HCT116 (cell line): ENCODE data around the gene GRAMD2A. TPM values are rescaled to one million over a fixed set of nuclear protein-coding genes. Genes with fewer than 3 reads are reported as not detected.

Experiments used
- ATAC-seq: fragments of 200-7000 bp; cut with Tn5 transposase; 2 replicates; pipeline ENCODE4 v1.9.1; 2020; ENCODE audit warnings: mild to moderate bottlenecking, moderate library complexity
- BruUV-seq: library from RNA; stranded (reverse); fragments of 400-500 nt; replicated peaks from 2 replicates; lab custom pipeline; 2021; lab: Mats Ljungman, UMichigan
- CTCF ChIA-PET: fragments of 300-600 bp; sonication (Branson Sonifier 250); formaldehyde crosslinking; loops from one replicate; lab custom pipeline; 2021; ENCODE audit warnings: antibody characterized with exemption; lab: Charles Lee
- POLR2A ChIA-PET: fragments of 300-600, 350-600 bp; sonication (Branson Sonifier 250); formaldehyde crosslinking; loops from one replicate; lab custom pipeline; 2021; ENCODE audit warnings: antibody characterized with exemption; lab: Charles Lee
- RAD21 ChIA-PET, 2 experiments: fragments of 300-600 bp; sonication (Branson Sonifier 250); formaldehyde crosslinking; loops; one replicate each; lab custom pipeline; 2023; ENCODE audit warnings: low total read pairs in 2 of 2; ENCODE audit not compliant: uncharacterized antibody in 2 of 2, unreplicated experiment in 2 of 2, low non-redundant PET in 1 of 2; lab: Charles Lee
- DNase-seq: peaks from one replicate; pipeline ENCODE4 v3.0.0-alpha.2; 2010; ENCODE audit warnings: low read depth, low spot score
- H2AFZ ChIP-seq: fragments of 200-600 bp; shearing (Covaris generic), sonication (generic); 2 replicates; pipeline ENCODE4 v1.6.1; 2017; ENCODE audit warnings: low read depth, mixed run types, mixed read lengths, antibody characterized with exemption, low read length; ENCODE audit not compliant: poor library complexity, severe bottlenecking
- H3K27ac ChIP-seq: 2 replicates; pipeline ENCODE4 v1.5.1; 2012; ENCODE audit warnings: low read depth, low read length
- H3K27me3 ChIP-seq: fragments of 200-600 bp; sonication (generic); 2 replicates; pipeline ENCODE4 v1.6.1; 2016; ENCODE audit warnings: mixed run types, low read length, mixed read lengths; ENCODE audit not compliant: insufficient read depth
- H3K36me3 ChIP-seq, 2 experiments: fragments of 200-500 bp in 1 of 2; fragments of 200-600 bp in 1 of 2; sonication (Bioruptor generic) in 1 of 2; sonication (generic) in 1 of 2; 2 replicates each; pipeline versions ENCODE4 v1.5.1 to v1.6.1; 2014 to 2016; ENCODE audit warnings: low read length in 2 of 2, inconsistent platforms in 1 of 2, mixed read lengths in 1 of 2, mixed run types in 1 of 2; ENCODE audit not compliant: insufficient read depth in 2 of 2, control insufficient read depth in 1 of 2
- H3K4me1 ChIP-seq, 2 experiments: fragments of 200-600 bp in 1 of 2; sonication (generic) in 1 of 2; 2 replicates each; pipeline versions ENCODE4 v1.5.1 to v1.6.1; 2012 to 2017; ENCODE audit warnings: low read length in 2 of 2, inconsistent platforms in 1 of 2, mild to moderate bottlenecking in 1 of 2, mixed read lengths in 1 of 2, mixed run types in 1 of 2, moderate library complexity in 1 of 2; ENCODE audit not compliant: insufficient read depth in 2 of 2, control insufficient read depth in 1 of 2
- H3K4me2 ChIP-seq: fragments of 200-600 bp; sonication (generic); 2 replicates; pipeline ENCODE4 v1.6.1; 2017; ENCODE audit warnings: mixed run types, low read length, mixed read lengths
- H3K4me3 ChIP-seq, 2 experiments: fragments of 200-600 bp in 1 of 2; sonication (generic) in 1 of 2; replicated peaks in 1 of 2; 2 replicates each; pipeline ENCODE4 v1.5.1; 2011 to 2016; ENCODE audit warnings: low read length in 2 of 2, control low read depth in 1 of 2, low read depth in 1 of 2, mild to moderate bottlenecking in 1 of 2, mixed read lengths in 1 of 2, mixed run types in 1 of 2
- H3K79me2 ChIP-seq: fragments of 200-600 bp; sonication (generic); 2 replicates; pipeline ENCODE4 v1.6.1; 2017; ENCODE audit warnings: mild to moderate bottlenecking, mixed run types, low read length, moderate library complexity, mixed read lengths; ENCODE audit not compliant: insufficient read depth
- H3K9ac ChIP-seq: fragments of 200-600 bp; sonication (generic); 2 replicates; pipeline ENCODE4 v1.6.1; 2016; ENCODE audit warnings: low read length, mixed read lengths
- H3K9me2 ChIP-seq: fragments of 200-600 bp; sonication (generic), shearing (Covaris generic); 2 replicates; pipeline ENCODE4 v1.6.1; 2017; ENCODE audit warnings: mixed run types, mild to moderate bottlenecking, moderate library complexity; ENCODE audit not compliant: insufficient read depth
- H3K9me3 ChIP-seq, 2 experiments: fragments of 200-500 bp in 1 of 2; fragments of 200-600 bp in 1 of 2; sonication (Bioruptor generic) in 1 of 2; sonication (generic) in 1 of 2; 2 replicates each; pipeline ENCODE4 v1.6.1; 2014 to 2017; ENCODE audit warnings: low read length in 2 of 2, mixed read lengths in 2 of 2, inconsistent platforms in 1 of 2, low read depth in 1 of 2, mild to moderate bottlenecking in 1 of 2, mixed run types in 1 of 2, moderate library complexity in 1 of 2; ENCODE audit not compliant: control insufficient read depth in 1 of 2, insufficient read depth in 1 of 2
- H4K20me1 ChIP-seq: fragments of 200-600 bp; sonication (generic), shearing (Covaris generic); 2 replicates; pipeline ENCODE4 v1.6.1; 2017; ENCODE audit warnings: mixed run types, mild to moderate bottlenecking, moderate library complexity; ENCODE audit not compliant: insufficient read depth
- ATF3 ChIP-seq: IDR thresholded peaks from 2 replicates; pipeline ENCODE4 v1.6.1; 2012
- CBX3 ChIP-seq: IDR thresholded peaks from 2 replicates; pipeline ENCODE4 v1.6.1; 2012; ENCODE audit warnings: low read depth
- CEBPB ChIP-seq: IDR thresholded peaks from 2 replicates; pipeline ENCODE4 v1.6.1; 2012; ENCODE audit warnings: low read depth
- CTCF ChIP-seq, 3 experiments: fragments of 200-600 bp in 1 of 3; sonication (generic) in 1 of 3; IDR thresholded peaks in 2 of 3; conservative IDR thresholded peaks in 1 of 3; 2 replicates each; pipeline ENCODE4 v1.5.1; 2012 to 2017; ENCODE audit warnings: low read depth in 2 of 3, low read length in 2 of 3, antibody characterized with exemption in 1 of 3, borderline replicate concordance in 1 of 3, control low read depth in 1 of 3, mild to moderate bottlenecking in 1 of 3, mixed read lengths in 1 of 3, mixed run types in 1 of 3, moderate library complexity in 1 of 3; ENCODE audit not compliant: insufficient read depth in 1 of 3
- EGR1 ChIP-seq: IDR thresholded peaks from 2 replicates; pipeline ENCODE4 v1.6.1; 2012; ENCODE audit warnings: low read depth
- ELF1 ChIP-seq: IDR thresholded peaks from 2 replicates; pipeline ENCODE4 v1.6.1; 2012; ENCODE audit warnings: low read depth, borderline replicate concordance
- EZH2 ChIP-seq: fragments of 200-600 bp; sonication (generic); IDR thresholded peaks from 2 replicates; pipeline ENCODE4 v1.6.1; 2017; ENCODE audit warnings: antibody characterized with exemption, mixed run types
- EZH2phosphoT487 ChIP-seq: fragments of 200-600 bp; IDR thresholded peaks from 2 replicates; pipeline ENCODE4 v1.6.1; 2018; ENCODE audit warnings: antibody characterized with exemption, borderline replicate concordance
- FOSL1 ChIP-seq: IDR thresholded peaks from 2 replicates; pipeline ENCODE4 v1.6.1; 2012; ENCODE audit warnings: low read depth
- MAX ChIP-seq: IDR thresholded peaks from 2 replicates; pipeline ENCODE4 v1.6.1; 2012
- POLR2AphosphoS5 ChIP-seq: IDR thresholded peaks from 2 replicates; pipeline ENCODE4 v1.6.1; 2011; ENCODE audit warnings: mild to moderate bottlenecking, low read depth, low read length, moderate library complexity
- REST ChIP-seq: IDR thresholded peaks from 2 replicates; pipeline ENCODE4 v1.6.1; 2012; ENCODE audit warnings: low read depth
- SIN3A ChIP-seq: IDR thresholded peaks from 2 replicates; pipeline ENCODE4 v1.6.1; 2012; ENCODE audit warnings: low read depth
- SP1 ChIP-seq: IDR thresholded peaks from 2 replicates; pipeline ENCODE4 v1.6.1; 2012; ENCODE audit warnings: low read depth
- SRF ChIP-seq: IDR thresholded peaks from 2 replicates; pipeline ENCODE4 v1.6.1; 2012; ENCODE audit warnings: low read depth
- TCF7L2 ChIP-seq: IDR thresholded peaks from 2 replicates; pipeline ENCODE4 v1.7.0; 2011; ENCODE audit warnings: borderline replicate concordance, inconsistent platforms; ENCODE audit not compliant: insufficient read depth, insufficient read length; ENCODE audit errors: extremely low read depth
- ZFX ChIP-seq: fragments of 450-650 bp; IDR thresholded peaks from 2 replicates; pipeline ENCODE4 v1.6.1; 2017
- ZNF274 ChIP-seq: fragments of 200-500 bp; sonication (Bioruptor generic); IDR thresholded peaks from 2 replicates; pipeline ENCODE4 v1.6.1; 2014; ENCODE audit warnings: mild to moderate bottlenecking, low read depth, low read length, inconsistent platforms
- intact Hi-C: fragments of 100-400 bp; cut with micrococcal nuclease; formaldehyde crosslinking; loops from 2 replicates; pipeline ENCODE4 v1.10.0; 2022
- total RNA-seq: library from RNA; stranded (reverse); gene quantifications from one replicate; pipeline ENCODE4 v1.2.1, GENCODE V29; 2021; ENCODE audit not compliant: unreplicated experiment

Gene GRAMD2A
- total RNA-seq, 1 experiment from 2014 or later, result 8.0 TPM

- H3K27me3 ChIP-seq, result no peaks in the 10 kb centered on the region
- H3K4me3 ChIP-seq, result no peak overlapping the region
- no peaks in the 10 kb centered on the region for H3K4me1 ChIP-seq
- POLR2A ChIA-PET, result interaction anchor here (1.3 kb wide), 1 partner anchor 12 kb away, joined by 3 read pairs; the partner anchor contains the start of gene SENP8
- H3K9me2 ChIP-seq, result no peaks in the 10 kb centered on the region
- no peak overlapping the region for H2AFZ ChIP-seq
- no peaks in the 10 kb centered on the region for H3K79me2 ChIP-seq
- no peak overlapping the region for H3K27ac ChIP-seq
- intact Hi-C loops, result no loop called here
- CTCF ChIA-PET, result interaction anchor here (0.7 kb wide), 3 partner anchors 11 to 72 kb away, joined by 4 read pairs; partner anchors contain the start of genes MYO9A and SENP8
- RAD21 ChIA-PET, result no interaction called here
- ATAC-seq (no peak), DNase-seq (no peak)
- H3K9me3 ChIP-seq, result no peaks in the 10 kb centered on the region
- H3K9ac ChIP-seq, result no peak overlapping the region
- TF ChIP-seq CBX3, result no peak
- TF ChIP-seq MAX, result no peak
- TF ChIP-seq TCF7L2, result no peak
- no peak for TF ChIP-seq SIN3A
- no peak for TF ChIP-seq EZH2
- TF ChIP-seq SRF, result no peak
- TF ChIP-seq EZH2phosphoT487, result no peak
- no TSS peak for BruUV-seq
- no peaks in the 10 kb centered on the region for H4K20me1 ChIP-seq
- no peaks in the 10 kb centered on the region for H3K36me3 ChIP-seq
- H3K4me2 ChIP-seq, result no peak overlapping the region
Measured at GRCh38 chr15:72130272-72130671, 67.3 kb downstream of the GRAMD2A start.

GRCh38 chr15:72128359-72128758, 69.2 kb downstream of the GRAMD2A start:
- RAD21 ChIA-PET, result no interaction called here
- CTCF ChIA-PET, result no interaction called here
- no peak overlapping the region for H3K9ac ChIP-seq
- TF ChIP-seq REST, result no peak
- no peak for TF ChIP-seq SP1
- TF ChIP-seq EGR1, result no peak
- TF ChIP-seq ELF1, result no peak
- no peak for TF ChIP-seq ZNF274
- TF ChIP-seq CTCF (IDR thresholded peaks at IDR 0.05 in 2 of 3, conservative IDR thresholded peaks at IDR 0.05 in 1 of 3; ENCODE audit: borderline replicate concordance in 1 of 3, insufficient read depth in 1 of 3, low read depth in 2 of 3, low read length in 2 of 3), result no peak
- TF ChIP-seq ZFX, result no peak
- no peak for TF ChIP-seq POLR2AphosphoS5
- TF ChIP-seq FOSL1, result no peak
- no peak for TF ChIP-seq ATF3
- no peak for TF ChIP-seq CEBPB
- TF ChIP-seq CBX3, result no peak

More at GRCh38 chr15:72128359-72128758, 69.2 kb downstream of the GRAMD2A start:
- Histone ChIP-seq H3K27ac (no peak overlapping the region), H4K20me1 (no peaks in the 10 kb centered on the region), H3K4me1 (no peaks in the 10 kb centered on the region), H3K4me2 (no peak overlapping the region), H3K4me3 (no peak overlapping the region), H3K27me3 (no peaks in the 10 kb centered on the region), H3K9me2 (no peaks in the 10 kb centered on the region), H3K9me3 (no peaks in the 10 kb centered on the region), H2AFZ (no peak overlapping the region), H3K79me2 (no peaks in the 10 kb centered on the region), H3K36me3 (no peaks in the 10 kb centered on the region)
- BruUV-seq, result no TSS peak
- ATAC-seq, result no peak
- POLR2A ChIA-PET, result no interaction called here
- intact Hi-C loops, result no loop called here
- DNase-seq, result no peak
